Stimulated activated naive CD8-positive, alpha-beta T cell treated with anti-CD3 and anti-CD28 coated beads, Interleukin-15, Interleukin-2, amounts not matched to agents 100 U/mL and 50 U/mL, for 24 hours (primary cell): ENCODE results near the gene CAMKMT.
A peak's percentile ranks its signal among the peaks of the same experiment; 100 is the strongest.

Experiments used
- ATAC-seq: fragments of 150-1000 bp; cut with Tn5 transposase; one replicate; pipeline ENCODE4 v1.10.0; 2021
- DNase-seq: peaks from one replicate; pipeline ENCODE4 v3.0.0; 2021

Gene CAMKMT

GRCh38 chr2:44444881-44445280 lies 83.1 kb downstream of the CAMKMT start:
- no peak for ATAC-seq
- DNase-seq = no peak

DNA sequence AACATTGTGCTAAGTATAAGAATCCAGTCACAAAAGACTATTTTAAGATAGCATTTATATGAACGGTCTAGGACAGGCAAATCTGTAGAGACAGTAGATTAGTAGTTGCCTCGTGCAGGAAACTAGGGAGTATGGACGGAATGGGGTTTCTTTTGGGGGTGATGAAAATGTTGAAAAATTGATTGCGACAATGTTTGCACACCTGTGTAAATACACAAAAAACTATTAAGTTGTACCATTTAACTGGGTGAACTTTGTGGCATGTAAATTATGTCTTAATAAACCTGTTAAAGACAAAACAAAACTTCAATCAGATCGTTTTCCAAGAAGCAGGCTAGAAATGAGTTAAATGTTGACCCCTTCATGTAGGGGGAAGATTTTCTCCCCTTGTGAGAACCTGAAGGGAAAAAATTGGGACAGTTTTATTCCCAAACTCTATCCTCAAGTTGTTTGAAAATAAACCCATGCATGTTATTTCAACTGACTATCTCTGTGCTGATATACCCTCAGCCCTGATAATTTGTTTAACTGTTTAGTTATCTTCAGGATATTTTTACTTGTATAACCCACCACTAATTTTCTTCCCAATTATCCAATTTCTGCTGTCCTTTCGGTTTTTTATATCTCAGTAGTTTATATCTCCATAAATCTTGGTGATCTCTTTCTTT lies 87.2 kb downstream of the CAMKMT start:
- DNase-seq (no peak), ATAC-seq (no peak)

DNA sequence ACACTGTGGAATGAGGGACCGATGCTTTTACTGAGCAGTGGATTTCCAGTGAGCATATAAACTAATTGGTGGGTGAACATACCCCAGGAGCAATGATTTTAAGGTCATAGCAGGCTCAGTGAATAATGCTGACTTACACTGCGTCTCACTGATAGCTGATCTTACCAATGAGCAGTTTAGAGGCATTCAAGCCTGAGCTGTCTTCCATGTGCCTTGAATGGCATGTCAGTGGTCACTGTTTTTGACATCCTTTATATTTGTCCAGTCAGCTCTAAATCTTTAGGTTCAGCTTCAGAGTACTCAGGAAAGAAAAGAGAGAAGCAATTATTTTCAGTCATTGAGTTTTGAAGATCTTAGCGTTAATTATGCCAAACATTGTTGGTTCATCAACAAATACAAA lies 88.3 kb downstream of the CAMKMT start:
- DNase-seq (no peak), ATAC-seq (no peak)

DNA sequence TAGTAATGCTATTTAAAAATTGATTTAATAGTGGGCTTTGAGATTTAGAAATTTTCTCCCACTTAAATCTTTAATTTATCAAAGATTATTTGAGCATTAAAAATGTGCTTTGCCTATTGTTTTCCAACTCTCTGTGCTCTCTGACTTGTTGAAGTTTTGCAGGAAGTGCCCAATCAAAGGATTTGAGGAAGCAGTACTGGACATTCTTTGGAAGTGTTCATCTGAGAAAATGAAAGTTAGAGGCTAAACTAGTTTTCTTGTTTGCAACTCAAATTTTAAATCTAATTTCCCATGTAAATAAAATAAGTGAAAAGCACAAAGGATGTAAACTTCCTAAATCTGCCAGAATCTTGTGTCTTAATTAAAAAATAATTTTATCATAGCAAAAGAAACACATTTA lies 89.1 kb downstream of the CAMKMT start:
- no peak for ATAC-seq
- DNase-seq = no peak

- DNase-seq = no peak
- no peak for ATAC-seq
These were observed 90.4 kb downstream of the CAMKMT start for GRCh38 chr2:44452069-44452583.

DNA sequence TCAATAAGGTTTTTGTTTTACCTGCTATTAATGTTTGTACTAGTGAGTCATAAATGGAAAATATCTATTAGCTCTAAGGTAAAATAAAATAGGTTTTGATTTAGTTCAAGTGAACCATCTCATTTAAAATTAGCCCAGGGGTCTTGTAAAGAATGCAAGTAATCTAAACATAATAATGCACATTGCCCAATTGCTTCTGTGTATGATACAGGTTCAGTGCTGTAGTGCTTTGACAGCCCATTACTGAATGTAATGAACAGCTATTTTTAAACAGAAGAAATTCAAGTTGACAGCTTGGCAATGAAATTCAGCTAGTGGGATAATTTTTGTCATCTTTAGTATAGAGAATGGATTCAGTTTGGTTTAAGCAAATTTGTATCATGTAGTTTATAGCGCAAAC lies 91.5 kb downstream of the CAMKMT start:
- no peak for DNase-seq
- ATAC-seq = no peak

- no peak for DNase-seq
- ATAC-seq = no peak
These were observed 94.1 kb downstream of the CAMKMT start for GRCh38 chr2:44455877-44456276.

GRCh38 chr2:44456946-44457345 lies 95.2 kb downstream of the CAMKMT start:
- DNase-seq = no peak
- ATAC-seq = no peak

DNA sequence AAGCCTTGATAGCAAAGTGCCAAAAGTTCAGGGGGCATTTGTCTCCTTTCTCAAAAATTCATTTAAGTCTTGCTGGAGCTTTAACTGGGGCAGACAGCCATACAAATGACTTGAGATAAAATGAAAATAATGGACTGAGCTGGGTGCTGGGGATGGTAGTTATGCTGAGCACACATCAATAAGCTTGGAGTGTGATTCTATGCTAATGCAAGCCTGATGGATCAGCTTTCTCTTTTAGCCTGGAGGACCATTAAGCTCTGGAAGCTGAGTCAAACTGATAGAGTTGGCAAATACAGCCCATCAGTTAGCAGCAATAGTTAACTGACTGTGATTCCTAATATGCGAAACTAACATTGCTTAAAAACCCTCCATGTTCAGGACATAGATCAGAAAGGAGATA lies 98.0 kb downstream of the CAMKMT start:
- DNase-seq (no peak), ATAC-seq (no peak)

GRCh38 chr2:44462934-44463849 lies 101.4 kb downstream of the CAMKMT start:
- DNase-seq (no peak), ATAC-seq (no peak)

DNA sequence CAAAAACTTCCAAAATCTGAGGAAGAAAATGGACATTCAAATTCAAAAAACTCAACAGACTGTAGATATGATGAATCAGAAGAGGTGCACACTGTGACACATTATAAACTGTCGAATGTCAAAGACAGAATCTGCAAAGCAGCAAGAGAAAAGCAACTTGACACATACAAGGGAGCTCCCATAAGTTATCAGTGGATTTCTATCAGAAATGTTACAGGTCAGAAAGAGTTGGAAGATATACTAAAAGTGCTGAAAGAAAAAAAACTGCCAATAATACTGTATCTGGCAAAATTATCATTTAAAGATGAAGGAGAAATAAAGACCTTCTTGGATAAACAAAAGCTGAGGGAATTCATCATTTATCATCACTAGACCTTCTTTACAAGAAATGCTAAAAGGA lies 102.7 kb downstream of the CAMKMT start:
- no peak for DNase-seq
- no peak for ATAC-seq

- no peak for DNase-seq
- ATAC-seq = no peak
These were observed 108.4 kb downstream of the CAMKMT start for GRCh38 chr2:44470151-44470550.

- ATAC-seq (no peak), DNase-seq (no peak)
These were observed 116.1 kb downstream of the CAMKMT start for GRCh38 chr2:44477657-44478414.

DNA sequence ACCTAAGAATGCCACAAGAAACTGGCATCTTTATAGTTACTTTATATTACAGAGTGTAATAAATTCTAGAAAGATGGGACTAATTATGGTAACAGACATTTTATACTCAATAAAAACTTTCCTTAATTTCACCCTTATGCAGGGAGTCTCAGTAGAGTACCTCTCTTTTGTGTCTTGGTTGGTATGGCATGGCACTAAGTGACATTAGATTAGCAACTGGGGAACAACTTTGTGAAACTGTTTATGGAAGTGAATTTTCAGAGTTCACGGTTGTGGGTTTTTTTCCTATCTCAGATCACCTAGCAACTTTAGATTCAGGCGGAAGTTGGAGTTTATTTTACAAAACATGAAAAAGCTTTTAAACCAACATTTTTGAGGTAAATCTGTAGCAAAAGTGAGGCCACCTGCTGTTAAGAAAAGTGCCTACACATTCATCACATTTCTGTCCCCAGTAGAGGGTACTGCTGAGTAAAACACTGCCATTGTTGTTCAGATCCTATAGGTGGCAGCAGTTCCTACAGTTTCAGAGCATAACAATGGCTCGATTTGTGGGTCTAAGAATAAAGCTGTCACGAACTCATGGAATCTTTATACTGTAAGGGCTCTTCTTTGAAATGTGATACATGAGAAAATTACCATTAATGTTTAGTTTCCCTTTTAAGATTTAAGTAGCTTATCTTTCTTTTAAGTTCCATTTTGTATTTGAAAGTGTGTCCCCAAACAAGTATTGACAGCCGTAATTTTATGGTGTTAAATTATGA lies 117.6 kb downstream of the CAMKMT start:
- DNase-seq (peak; percentile 9), ATAC-seq (peak; percentile 96)

DNA sequence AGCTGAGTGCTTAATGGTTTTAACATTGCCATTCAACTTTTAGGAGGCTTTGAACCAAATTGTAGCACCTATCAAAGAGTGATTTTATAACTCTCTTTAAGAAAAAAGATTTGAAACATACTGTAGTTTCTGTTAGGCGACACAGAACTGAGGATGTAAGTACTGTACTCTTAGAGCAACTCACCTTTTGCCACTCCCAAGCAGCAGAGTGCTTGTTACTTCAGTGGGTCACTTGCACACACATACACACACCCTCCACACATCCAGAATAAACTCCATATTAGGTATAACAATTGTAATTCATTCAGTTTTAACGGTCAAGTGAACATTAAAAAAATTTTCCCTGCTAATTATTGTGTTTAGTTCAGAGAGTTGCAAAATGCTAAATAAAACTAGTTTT lies 118.3 kb downstream of the CAMKMT start:
- DNase-seq = no peak
- ATAC-seq = no peak

DNA sequence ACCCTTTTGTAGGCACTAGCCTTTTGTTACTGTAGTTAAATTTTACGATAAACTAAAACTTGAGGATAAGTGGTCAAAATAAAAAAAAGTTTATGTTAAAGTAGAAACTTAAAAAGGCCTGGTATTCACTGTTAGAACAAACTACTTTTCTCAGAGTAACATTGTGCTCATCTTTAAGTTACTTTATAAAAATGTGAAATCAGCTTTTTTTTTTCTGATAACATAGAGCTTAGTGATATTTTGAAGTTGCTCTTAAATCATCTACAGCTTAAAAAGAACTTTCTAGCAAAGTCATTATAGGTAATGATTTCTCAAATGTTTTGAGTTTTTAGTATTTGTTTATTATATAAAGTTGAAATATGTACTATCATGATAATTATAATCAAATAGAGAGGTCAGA lies 125.3 kb downstream of the CAMKMT start:
- ATAC-seq (no peak), DNase-seq (no peak)

GRCh38 chr2:44490726-44491125 lies 129.0 kb downstream of the CAMKMT start:
- ATAC-seq (no peak), DNase-seq (no peak)

GRCh38 chr2:44494006-44494405 lies 132.3 kb downstream of the CAMKMT start:
- ATAC-seq (no peak), DNase-seq (no peak)

- DNase-seq (no peak), ATAC-seq (no peak)
These were observed 133.3 kb downstream of the CAMKMT start for GRCh38 chr2:44495035-44495434.

DNA sequence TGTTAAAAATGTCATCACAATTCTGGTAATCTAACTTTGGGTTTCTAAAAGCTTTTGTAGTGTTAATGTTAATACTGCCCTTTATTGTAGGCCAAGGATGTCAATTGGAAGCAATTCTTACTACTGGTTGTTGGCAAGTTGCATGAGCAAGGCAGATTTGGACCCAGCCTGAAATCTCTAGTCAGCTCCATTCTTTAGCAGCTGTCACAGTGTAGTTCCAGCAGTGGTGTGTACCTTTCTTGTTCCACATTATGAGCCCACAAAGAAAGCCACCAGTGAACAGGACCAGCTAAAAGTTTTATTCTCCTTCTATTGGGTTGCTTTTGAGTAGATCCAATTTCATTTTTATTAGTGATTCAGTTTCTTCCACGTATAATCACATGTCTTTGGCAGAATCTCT lies 133.8 kb downstream of the CAMKMT start:
- DNase-seq (no peak), ATAC-seq (no peak)

GRCh38 chr2:44496130-44496529 lies 134.4 kb downstream of the CAMKMT start:
- DNase-seq = no peak

GRCh38 chr2:44498551-44498950 lies 136.8 kb downstream of the CAMKMT start:
- ATAC-seq = no peak
- no peak for DNase-seq

More at GRCh38 chr2:44496130-44496529, 134.4 kb downstream of the CAMKMT start:
- ATAC-seq = no peak
